Fibroblast of mammary gland (primary cell): Measurements from ENCODE around the gene EXOC6.
"Not testable (repeated sequence)": the region's sequence is repeated elsewhere in the genome, so short reads cannot be mapped to it uniquely, and the experiment has no call there.

Source experiments
- DNase-seq: peaks from one replicate; pipeline ENCODE4 v3.0.0-alpha.2; 2010; ENCODE audit warnings: low read depth
- H3K4me3 ChIP-seq: 2 replicates; pipeline ENCODE4 v1.5.1; 2011; ENCODE audit warnings: low read depth, mild to moderate bottlenecking, low read length, moderate library complexity; ENCODE audit not compliant: control insufficient read depth
- TF ChIP-seq, protein P1 (sequence below): conservative IDR thresholded peaks from 2 replicates; pipeline ENCODE4 v1.5.1; 2011; ENCODE audit warnings: low read depth, low read length, inconsistent platforms; ENCODE audit not compliant: control insufficient read depth, insufficient read depth

The EXOC6 gene

GRCh38 chr10:92891885-92892690 lies 43.8 kb downstream of the EXOC6 start:
- DNase-seq: peak; percentile 84
- TF ChIP-seq, protein P1, sequence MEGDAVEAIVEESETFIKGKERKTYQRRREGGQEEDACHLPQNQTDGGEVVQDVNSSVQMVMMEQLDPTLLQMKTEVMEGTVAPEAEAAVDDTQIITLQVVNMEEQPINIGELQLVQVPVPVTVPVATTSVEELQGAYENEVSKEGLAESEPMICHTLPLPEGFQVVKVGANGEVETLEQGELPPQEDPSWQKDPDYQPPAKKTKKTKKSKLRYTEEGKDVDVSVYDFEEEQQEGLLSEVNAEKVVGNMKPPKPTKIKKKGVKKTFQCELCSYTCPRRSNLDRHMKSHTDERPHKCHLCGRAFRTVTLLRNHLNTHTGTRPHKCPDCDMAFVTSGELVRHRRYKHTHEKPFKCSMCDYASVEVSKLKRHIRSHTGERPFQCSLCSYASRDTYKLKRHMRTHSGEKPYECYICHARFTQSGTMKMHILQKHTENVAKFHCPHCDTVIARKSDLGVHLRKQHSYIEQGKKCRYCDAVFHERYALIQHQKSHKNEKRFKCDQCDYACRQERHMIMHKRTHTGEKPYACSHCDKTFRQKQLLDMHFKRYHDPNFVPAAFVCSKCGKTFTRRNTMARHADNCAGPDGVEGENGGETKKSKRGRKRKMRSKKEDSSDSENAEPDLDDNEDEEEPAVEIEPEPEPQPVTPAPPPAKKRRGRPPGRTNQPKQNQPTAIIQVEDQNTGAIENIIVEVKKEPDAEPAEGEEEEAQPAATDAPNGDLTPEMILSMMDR: no peak
- no peak overlapping the region for H3K4me3 ChIP-seq

DNA sequence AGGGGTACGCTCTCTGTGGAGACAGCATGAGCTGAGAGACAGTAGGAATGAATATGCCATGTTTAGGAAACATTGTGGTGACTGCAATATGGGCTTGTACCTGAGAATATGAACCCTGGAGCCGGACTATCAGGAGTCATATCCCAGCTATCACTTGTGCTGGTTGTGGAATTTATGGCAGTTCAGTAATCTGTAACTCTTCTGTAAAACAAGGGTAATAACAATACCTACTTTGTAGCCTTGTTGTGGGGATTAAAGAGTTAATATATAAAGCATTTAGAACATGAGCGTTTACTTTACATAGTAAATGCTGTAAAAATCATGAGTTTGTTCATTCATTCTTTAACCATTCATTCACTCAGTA lies 44.4 kb downstream of the EXOC6 start:
- no peak overlapping the region for H3K4me3 ChIP-seq
- TF ChIP-seq, protein P1: no peak
- no peak for DNase-seq

- DNase-seq: no peak
- TF ChIP-seq, protein P1: no peak
- H3K4me3 ChIP-seq: no peak overlapping the region
Measured at GRCh38 chr10:92894081-92894655, 45.8 kb downstream of the EXOC6 start.

DNA sequence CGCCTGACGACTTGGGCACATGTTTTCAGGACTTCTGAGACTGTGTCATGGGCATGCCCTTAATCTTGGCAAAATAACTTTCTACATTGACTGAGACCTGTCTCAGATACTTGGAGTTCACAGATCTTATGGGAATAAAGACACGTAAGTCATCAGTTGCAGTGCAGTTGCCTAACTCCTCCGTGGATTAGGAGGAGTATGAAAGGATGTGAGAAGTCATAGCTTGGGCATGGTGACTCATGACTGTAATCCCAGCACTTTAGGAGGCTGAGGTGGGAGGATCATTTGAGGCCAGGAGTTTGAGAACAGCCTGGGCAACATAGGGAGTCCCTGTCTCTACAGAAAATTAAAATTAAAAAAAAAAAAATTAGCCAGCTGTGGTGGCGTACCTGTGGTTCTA lies 49.6 kb downstream of the EXOC6 start:
- TF ChIP-seq, protein P1: no peak
- H3K4me3 ChIP-seq: no peak overlapping the region
- peak; percentile 23 for DNase-seq

DNA sequence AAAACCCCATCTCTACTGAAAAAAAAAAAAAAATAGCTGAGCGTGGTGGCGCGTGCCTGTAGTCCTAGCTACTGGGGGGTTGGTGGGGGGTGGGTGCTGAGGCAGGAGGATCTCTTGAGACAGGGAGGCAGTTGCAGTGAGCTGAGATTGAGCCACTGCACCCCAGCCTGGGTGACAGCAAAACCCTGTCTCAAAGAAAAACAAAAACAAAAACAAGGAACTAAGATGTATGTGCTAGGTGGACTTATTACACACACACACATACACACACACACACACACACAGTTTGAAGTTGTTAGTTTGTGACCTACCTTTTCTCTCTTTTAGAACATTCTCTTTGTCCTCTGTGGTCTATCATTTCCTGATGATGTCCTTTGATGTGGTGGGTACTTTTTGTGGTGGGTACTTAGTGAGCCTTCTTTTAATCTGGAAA lies 53.5 kb downstream of the EXOC6 start:
- no peak for DNase-seq
- no peak overlapping the region for H3K4me3 ChIP-seq
- TF ChIP-seq, protein P1: no peak

DNA sequence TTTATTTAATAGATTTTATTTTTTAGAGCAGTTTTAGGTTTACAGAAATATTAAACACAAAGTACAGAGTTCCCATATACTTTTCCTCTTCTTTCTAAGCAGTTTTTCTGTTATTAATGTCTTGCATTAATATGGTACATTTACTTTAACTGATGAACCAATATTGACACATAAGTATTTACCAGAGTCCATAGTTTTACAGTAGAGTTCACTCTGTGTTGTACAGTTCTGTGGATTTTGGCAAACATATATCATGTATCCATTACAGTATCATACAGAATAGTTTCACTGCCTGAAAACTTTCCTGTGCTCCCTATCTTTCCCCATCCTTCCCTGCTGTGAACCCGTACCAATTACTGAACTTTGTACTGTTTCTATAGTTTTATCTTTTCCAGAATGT lies 55.3 kb downstream of the EXOC6 start:
- TF ChIP-seq, protein P1: no peak
- no peak for DNase-seq
- H3K4me3 ChIP-seq: no peak overlapping the region

DNA sequence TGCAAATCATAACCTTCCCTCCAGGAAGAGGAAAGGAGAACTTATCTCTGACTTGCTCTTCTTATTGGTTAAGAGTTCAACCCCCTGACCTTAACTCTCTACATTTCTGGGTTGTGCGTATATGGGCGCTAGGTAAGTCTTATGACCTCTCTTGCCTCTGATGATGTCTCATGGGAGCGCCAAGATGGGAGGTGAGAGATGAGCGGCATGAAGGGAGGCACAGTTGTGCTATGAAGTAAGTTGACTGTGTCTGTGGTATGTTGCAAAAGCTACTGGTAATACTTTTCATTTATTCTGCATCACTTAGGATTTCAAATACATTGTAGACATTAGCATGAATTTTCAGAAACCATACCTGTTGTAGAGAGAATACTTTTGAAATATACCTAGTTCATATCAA lies 59.0 kb downstream of the EXOC6 start:
- no peak overlapping the region for H3K4me3 ChIP-seq
- DNase-seq: no peak
- TF ChIP-seq, protein P1: no peak

DNA sequence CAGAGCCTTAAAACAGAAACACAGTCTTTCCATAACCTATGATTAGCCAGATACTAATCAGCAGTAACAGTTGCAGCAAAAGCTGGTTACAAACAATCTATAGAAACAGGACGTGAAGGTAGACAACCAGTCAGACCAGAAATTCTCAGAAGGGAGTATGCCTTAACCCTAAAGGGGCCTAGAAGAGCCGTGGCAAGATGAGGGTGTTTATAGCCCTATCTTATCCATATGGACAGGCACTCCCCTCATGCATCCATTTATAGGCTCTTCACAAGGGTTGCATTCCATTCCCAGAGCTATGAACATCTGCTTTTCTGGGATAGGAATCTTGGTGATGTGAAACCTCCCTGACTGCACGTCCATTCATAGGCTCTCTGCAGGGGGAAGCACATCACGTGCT lies 64.3 kb downstream of the EXOC6 start:
- not testable (repeated sequence) for H3K4me3 ChIP-seq, DNase-seq
